Osteoblast (primary cell): ENCODE data around the gene IFNAR2. TPM values are rescaled to one million over a fixed set of nuclear protein-coding genes. Genes with fewer than 3 reads are reported as not detected.

Source experiments
- DNase-seq: peaks from one replicate; pipeline ENCODE4 v3.0.0; 2011; ENCODE audit warnings: low spot score, mixed read lengths; ENCODE audit not compliant: insufficient read length; ENCODE audit errors: missing footprints
- H2AFZ ChIP-seq: 2 replicates; pipeline ENCODE4 v1.6.0; 2011; ENCODE audit warnings: mild to moderate bottlenecking, low read length
- H3K27ac ChIP-seq: 2 replicates; pipeline ENCODE4 v1.5.1; 2011; ENCODE audit warnings: mild to moderate bottlenecking, low read depth, low read length, moderate library complexity
- H3K27me3 ChIP-seq: 2 replicates; pipeline ENCODE4 v1.6.0; 2012; ENCODE audit warnings: mild to moderate bottlenecking, control low read depth, inconsistent platforms, low read length, moderate library complexity; ENCODE audit not compliant: insufficient read depth
- H3K36me3 ChIP-seq: 2 replicates; pipeline ENCODE4 v1.5.1; 2011; ENCODE audit warnings: mild to moderate bottlenecking, low read length, control low read depth, moderate library complexity; ENCODE audit not compliant: insufficient read depth
- H3K4me1 ChIP-seq: 2 replicates; pipeline ENCODE4 v1.5.1; 2011; ENCODE audit warnings: mild to moderate bottlenecking, low read length, control low read depth, moderate library complexity; ENCODE audit not compliant: insufficient read depth
- H3K4me2 ChIP-seq: 2 replicates; pipeline ENCODE4 v1.6.0; 2011; ENCODE audit warnings: mild to moderate bottlenecking, low read length; ENCODE audit not compliant: insufficient read depth
- H3K4me3 ChIP-seq: fragments of 200-600 bp; sonication (generic); 3 replicates; pipeline ENCODE4 v1.5.1; 2012; ENCODE audit warnings: mild to moderate bottlenecking, low read length, inconsistent platforms; ENCODE audit not compliant: insufficient read depth
- H3K79me2 ChIP-seq: 2 replicates; pipeline ENCODE4 v1.6.0; 2012; ENCODE audit warnings: mild to moderate bottlenecking, low read length, control low read depth, inconsistent platforms; ENCODE audit not compliant: insufficient read depth
- H3K9me3 ChIP-seq: 2 replicates; pipeline ENCODE4 v1.5.1; 2011; ENCODE audit warnings: low read depth, low read length, control low read depth
- H4K20me1 ChIP-seq: 2 replicates; pipeline ENCODE4 v1.6.0; 2012; ENCODE audit warnings: mild to moderate bottlenecking, low read length, control low read depth; ENCODE audit not compliant: insufficient read depth
- total RNA-seq: library from RNA; depleted of rRNA; stranded (reverse); fragments of >200 nt; gene quantifications from 2 replicates; pipeline ENCODE4 v1.2.3, GENCODE V29; 2012
- TF ChIP-seq, protein P1 (sequence below): IDR thresholded peaks from 2 replicates; pipeline ENCODE4 v1.5.1; 2011; ENCODE audit warnings: mild to moderate bottlenecking, low read depth, low read length, moderate library complexity; ENCODE audit errors: extremely low read depth

The IFNAR2 gene
- total RNA-seq, 1 donor: 4.0 TPM

DNA sequence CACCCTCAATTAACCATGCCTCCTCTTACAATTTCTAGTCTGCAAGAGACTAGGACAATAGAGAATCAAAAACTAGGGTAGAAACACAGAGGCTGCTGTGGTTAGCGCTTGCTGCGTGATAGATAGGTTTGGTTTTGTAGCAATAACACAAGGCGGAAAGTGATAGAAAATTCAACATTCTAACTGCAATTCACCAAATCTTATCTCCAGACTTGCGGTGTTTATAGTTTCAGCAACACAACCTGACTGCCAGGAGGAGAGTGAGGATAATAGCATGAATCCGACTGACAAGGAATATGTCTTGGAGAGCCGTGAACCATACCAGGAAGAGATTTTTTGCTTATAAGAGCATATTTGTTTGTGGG is 30.7 kb upstream of the IFNAR2 start:
- Histone ChIP-seq H3K4me2 (peak overlapping the region; percentile 22), H2AFZ (peak overlapping the region; percentile 56), H3K27me3 (peaks cover 10% of the 10 kb centered on the region), H3K79me2 (no peaks in the 10 kb centered on the region), H3K9me3 (no peaks in the 10 kb centered on the region), H3K4me3 (no peak overlapping the region), H3K27ac (no peak overlapping the region), H3K4me1 (peaks cover 23% of the 10 kb centered on the region), H4K20me1 (no peaks in the 10 kb centered on the region), H3K36me3 (no peaks in the 10 kb centered on the region)
- DNase-seq: no peak
- TF ChIP-seq, protein P1, sequence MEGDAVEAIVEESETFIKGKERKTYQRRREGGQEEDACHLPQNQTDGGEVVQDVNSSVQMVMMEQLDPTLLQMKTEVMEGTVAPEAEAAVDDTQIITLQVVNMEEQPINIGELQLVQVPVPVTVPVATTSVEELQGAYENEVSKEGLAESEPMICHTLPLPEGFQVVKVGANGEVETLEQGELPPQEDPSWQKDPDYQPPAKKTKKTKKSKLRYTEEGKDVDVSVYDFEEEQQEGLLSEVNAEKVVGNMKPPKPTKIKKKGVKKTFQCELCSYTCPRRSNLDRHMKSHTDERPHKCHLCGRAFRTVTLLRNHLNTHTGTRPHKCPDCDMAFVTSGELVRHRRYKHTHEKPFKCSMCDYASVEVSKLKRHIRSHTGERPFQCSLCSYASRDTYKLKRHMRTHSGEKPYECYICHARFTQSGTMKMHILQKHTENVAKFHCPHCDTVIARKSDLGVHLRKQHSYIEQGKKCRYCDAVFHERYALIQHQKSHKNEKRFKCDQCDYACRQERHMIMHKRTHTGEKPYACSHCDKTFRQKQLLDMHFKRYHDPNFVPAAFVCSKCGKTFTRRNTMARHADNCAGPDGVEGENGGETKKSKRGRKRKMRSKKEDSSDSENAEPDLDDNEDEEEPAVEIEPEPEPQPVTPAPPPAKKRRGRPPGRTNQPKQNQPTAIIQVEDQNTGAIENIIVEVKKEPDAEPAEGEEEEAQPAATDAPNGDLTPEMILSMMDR: no peak

DNA sequence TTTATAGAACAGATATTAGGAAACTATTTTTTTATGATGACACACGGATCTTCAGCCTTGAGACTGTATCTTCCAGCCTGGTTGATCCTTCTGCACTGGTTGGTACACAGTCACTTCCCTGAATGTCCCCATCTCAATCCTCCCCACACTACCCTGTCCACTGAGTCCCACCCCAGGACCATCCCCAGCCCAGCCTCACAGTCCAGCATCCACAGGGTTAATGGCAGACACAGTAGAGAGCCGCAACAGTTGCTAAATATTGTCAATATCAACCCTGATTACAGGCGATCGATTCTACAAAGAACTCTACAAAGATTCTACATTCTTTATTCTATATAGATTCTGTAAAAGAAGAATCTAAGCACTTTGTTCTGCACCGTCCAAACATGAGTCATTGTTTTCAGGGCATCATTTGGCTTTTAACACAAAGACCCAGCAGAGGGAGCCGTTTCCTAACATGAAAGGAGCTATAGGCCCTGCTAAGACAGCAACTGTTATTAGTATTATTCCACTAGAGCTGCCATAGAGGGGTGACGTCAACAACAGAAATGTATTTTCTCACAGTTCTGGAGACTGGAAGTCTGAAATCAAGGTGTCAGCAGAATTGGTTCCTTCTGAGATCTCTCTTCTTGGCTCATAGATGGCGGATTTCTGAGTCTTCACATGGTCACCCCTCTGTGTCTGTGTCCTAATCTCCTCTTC is 30.1 kb upstream of the IFNAR2 start:
- H4K20me1 ChIP-seq: no peaks in the 10 kb centered on the region
- H3K4me3 ChIP-seq: no peak overlapping the region
- H3K27me3 ChIP-seq: peaks cover 10% of the 10 kb centered on the region
- no peak overlapping the region for H2AFZ ChIP-seq
- H3K27ac ChIP-seq: peak overlapping the region; percentile 5
- no peaks in the 10 kb centered on the region for H3K36me3 ChIP-seq
- DNase-seq: peak; percentile 92
- H3K4me2 ChIP-seq: no peak overlapping the region
- peaks cover 28% of the 10 kb centered on the region for H3K4me1 ChIP-seq
- no peaks in the 10 kb centered on the region for H3K9me3 ChIP-seq
- TF ChIP-seq, protein P1: peak; percentile 89
- H3K79me2 ChIP-seq: no peaks in the 10 kb centered on the region

- Histone ChIP-seq H3K4me2 (no peak overlapping the region), H3K27me3 (peaks cover 4% of the 10 kb centered on the region), H3K79me2 (no peaks in the 10 kb centered on the region), H3K4me3 (no peak overlapping the region), H3K27ac (no peak overlapping the region), H3K4me1 (peaks cover 25% of the 10 kb centered on the region), H4K20me1 (no peaks in the 10 kb centered on the region), H2AFZ (no peak overlapping the region), H3K9me3 (no peaks in the 10 kb centered on the region), H3K36me3 (no peaks in the 10 kb centered on the region)
- DNase-seq: no peak
- TF ChIP-seq, protein P1: no peak
Measured at GRCh38 chr21:33201956-33202355, 27.8 kb upstream of the IFNAR2 start.

- Histone ChIP-seq H3K4me1 (peaks cover 23% of the 10 kb centered on the region), H3K9me3 (no peaks in the 10 kb centered on the region), H3K79me2 (no peaks in the 10 kb centered on the region), H3K27me3 (peaks cover 4% of the 10 kb centered on the region), H4K20me1 (no peaks in the 10 kb centered on the region), H3K4me2 (no peak overlapping the region), H3K27ac (peak overlapping the region; percentile 92), H2AFZ (peak overlapping the region; percentile 3), H3K36me3 (no peaks in the 10 kb centered on the region), H3K4me3 (no peak overlapping the region)
- DNase-seq: no peak
- TF ChIP-seq, protein P1: no peak
Measured at GRCh38 chr21:33202464-33203363, 27.0 kb upstream of the IFNAR2 start.
